GM12891 (cell line): ENCODE measurements around the gene ST7.

Experiments
- DNase-seq: peaks from one replicate; pipeline ENCODE4 v3.0.0; 2011; ENCODE audit warnings: low spot score; ENCODE audit not compliant: insufficient read length
- FAIRE-seq: peaks from 2 replicates; lab custom pipeline; 2011; peaks lifted over from hg19 to GRCh38; lab: Jason Lieb, UNC
- PAX5 ChIP-seq: IDR thresholded peaks from 2 replicates; pipeline ENCODE4 v1.6.1; 2011; ENCODE audit warnings: low read length, moderate library complexity, mild to moderate bottlenecking; ENCODE audit not compliant: insufficient read depth, severe bottlenecking
- POLR2A ChIP-seq: IDR thresholded peaks from 2 replicates; pipeline ENCODE4 v1.6.1; 2011; ENCODE audit warnings: low read depth, low read length, control low read depth
- POLR2AphosphoS5 ChIP-seq: IDR thresholded peaks from 2 replicates; pipeline ENCODE4 v1.6.1; 2011; ENCODE audit warnings: low read depth, low read length, control low read depth
- POU2F2 ChIP-seq: IDR thresholded peaks from 2 replicates; pipeline ENCODE4 v1.6.1; 2011; ENCODE audit warnings: low read depth, mild to moderate bottlenecking, control low read depth, low read length, moderate library complexity
- SPI1 ChIP-seq: IDR thresholded peaks from 2 replicates; pipeline ENCODE4 v1.6.1; 2011; ENCODE audit warnings: low read depth, low read length, control low read depth
- TAF1 ChIP-seq: IDR thresholded peaks from 2 replicates; pipeline ENCODE4 v1.6.1; 2011; ENCODE audit warnings: low read depth, low read length, control low read depth

ST7 gene

DNA sequence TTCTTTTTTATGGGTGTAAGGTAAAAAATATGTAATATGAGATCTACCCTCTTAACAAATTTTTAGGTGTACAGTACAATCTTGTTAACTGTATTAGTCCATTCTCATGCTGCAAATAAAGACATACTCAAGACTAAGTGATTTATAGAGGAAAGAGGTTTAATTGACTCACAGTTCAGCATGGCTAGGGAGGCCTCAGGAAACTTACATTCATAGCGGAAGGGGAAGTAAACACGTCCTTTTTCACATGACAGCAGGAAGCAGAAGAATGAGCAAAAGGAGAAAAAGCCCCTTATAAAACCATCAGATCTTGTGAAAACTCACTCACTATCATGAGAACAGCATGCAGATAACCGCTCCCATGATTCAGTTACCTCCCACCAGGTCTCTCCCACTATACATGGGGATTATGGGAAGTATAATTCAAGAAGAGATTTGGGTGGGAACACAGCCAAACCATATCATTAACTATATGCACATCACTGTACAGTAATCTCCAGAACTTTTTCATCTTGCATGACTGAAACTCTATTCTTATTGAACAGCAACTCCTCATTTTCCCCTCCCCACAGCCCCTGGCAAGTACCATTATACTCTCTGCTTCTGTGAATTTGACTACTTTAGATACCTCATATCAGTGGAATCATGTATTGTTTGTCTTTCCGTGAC is 242.2 kb downstream of the ST7 start:
- FAIRE-seq = no peak
- no peak for DNase-seq
- TF ChIP-seq SPI1 (no peak), TAF1 (no peak), PAX5 (no peak), POLR2A (no peak), POU2F2 (no peak), POLR2AphosphoS5 (no peak)

DNA sequence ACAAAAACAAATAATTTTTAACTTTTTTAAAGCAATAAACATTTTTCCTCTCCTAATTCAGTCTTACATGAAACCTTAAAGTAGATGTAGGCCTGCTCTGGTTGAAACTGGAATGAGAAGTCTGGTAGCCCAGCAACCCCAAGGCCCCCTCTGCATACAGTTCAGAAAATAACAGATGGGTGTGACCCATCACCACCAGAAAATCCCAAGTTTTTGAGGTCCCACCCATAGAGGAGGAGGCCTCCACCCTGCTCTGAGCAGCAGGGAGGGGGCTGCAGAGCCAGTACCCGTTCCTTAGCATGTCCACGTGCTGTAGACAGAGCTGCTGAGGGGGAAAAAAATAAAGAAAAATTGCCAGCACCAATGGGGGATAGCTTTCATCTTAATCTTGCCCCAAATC is 246.8 kb downstream of the ST7 start:
- DNase-seq = no peak
- FAIRE-seq = no peak
- no peak for TF ChIP-seq TAF1
- TF ChIP-seq POLR2A = no peak
- no peak for TF ChIP-seq PAX5
- TF ChIP-seq POU2F2 = no peak
- TF ChIP-seq POLR2AphosphoS5 = no peak
- TF ChIP-seq SPI1 = no peak

DNA sequence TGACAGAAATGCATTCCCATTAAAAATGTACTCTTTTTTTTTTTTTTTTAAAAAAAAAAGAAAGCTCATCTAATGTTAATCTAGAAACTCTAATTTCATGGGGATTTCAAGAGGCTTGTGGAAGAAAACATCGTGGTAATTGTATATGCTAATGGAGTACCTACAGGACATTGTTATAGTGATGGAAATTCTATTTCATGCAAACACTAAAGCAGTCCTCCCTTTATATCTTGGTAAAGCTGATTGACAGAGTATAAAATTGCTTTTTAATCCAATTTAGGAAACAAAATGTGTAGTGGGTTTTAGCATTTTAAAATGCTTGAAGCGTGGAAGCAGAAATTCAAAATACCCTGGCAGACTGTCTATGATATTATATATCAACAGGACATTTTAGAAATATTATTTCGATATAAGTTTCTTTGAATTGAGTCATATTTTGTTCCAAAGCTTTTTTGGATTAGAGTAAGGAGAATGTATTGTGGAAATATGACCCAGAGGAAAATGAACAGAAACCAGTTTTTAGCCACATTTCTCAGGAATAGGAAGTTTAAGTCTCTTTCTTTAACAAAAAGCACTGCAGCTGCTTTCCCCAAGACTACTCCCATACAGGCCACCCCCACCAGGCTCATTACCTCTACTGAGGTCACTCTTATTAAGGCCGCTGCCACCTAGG is 247.6 kb downstream of the ST7 start:
- TF ChIP-seq POLR2A = no peak
- no peak for TF ChIP-seq POU2F2
- TF ChIP-seq TAF1 = no peak
- FAIRE-seq (no peak), DNase-seq (no peak)

DNA sequence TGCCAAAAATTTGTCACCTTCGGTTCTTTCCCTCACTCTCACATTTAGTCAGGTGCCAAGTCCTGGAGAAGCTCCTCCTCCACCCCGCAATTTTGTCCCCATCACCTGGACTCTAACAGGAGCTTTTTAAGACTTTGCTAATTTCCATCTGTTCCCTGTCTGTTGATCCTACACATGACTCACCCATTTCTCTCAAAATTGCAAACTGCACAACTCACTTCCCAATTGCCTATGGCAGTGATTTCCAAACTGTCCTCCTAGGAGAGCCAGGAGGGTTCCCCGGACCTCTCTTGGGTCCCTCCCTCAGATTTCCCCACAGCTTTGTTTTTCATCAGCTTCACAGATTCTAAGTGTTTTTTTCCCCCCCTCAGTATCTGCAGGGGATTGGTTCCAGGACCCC is 249.2 kb downstream of the ST7 start:
- TF ChIP-seq PAX5 = no peak
- TF ChIP-seq POU2F2 = no peak
- no peak for TF ChIP-seq SPI1
- TF ChIP-seq POLR2AphosphoS5 = no peak
- no peak for TF ChIP-seq TAF1
- TF ChIP-seq POLR2A = no peak
- FAIRE-seq = no peak
- no peak for DNase-seq

DNA sequence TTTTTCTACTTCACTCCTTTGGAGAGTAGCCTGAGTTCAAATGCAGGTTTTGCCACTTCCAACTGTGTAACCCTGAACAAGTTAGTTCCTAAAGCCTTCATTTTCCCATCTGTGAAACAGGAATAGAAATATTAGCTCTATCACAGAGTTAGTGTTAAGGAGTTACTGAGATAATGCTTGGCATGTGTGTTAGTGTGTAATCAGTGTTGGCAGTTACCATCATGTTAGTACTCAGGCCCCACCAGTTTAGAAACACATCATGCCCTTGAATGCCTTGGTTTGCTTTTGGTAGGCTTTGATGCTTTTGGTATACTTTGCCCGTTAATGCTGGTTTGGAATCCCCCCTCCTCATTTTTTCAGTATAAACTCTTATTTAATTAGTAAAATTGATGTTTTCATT is 249.9 kb downstream of the ST7 start:
- no peak for TF ChIP-seq TAF1
- no peak for TF ChIP-seq SPI1
- TF ChIP-seq POU2F2 = no peak
- TF ChIP-seq POLR2AphosphoS5 = no peak
- DNase-seq (no peak), FAIRE-seq (no peak)

DNA sequence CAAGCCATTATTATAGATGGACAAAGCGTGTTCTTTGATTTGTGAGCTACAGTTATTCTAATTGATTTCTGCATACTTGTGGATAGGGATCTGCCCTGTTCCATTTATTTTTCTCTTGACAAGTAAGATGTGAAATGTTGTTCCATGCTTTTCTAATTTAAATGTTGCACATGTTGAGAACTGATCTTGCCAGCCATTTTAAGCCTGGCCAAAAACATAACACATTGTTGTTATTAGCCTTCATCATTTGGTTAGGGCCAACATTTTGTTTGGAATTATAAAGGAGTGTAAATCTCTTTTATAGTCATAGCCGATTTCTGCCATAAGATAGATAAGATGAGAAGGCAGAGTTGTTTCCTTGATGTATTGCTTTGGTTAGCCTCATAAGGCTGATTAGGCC is 252.6 kb downstream of the ST7 start:
- no peak for DNase-seq
- TF ChIP-seq SPI1 = no peak
- no peak for TF ChIP-seq POLR2AphosphoS5
- TF ChIP-seq POLR2A = no peak
- TF ChIP-seq POU2F2 = no peak
- no peak for TF ChIP-seq PAX5
- no peak for TF ChIP-seq TAF1
- FAIRE-seq = no peak

DNA sequence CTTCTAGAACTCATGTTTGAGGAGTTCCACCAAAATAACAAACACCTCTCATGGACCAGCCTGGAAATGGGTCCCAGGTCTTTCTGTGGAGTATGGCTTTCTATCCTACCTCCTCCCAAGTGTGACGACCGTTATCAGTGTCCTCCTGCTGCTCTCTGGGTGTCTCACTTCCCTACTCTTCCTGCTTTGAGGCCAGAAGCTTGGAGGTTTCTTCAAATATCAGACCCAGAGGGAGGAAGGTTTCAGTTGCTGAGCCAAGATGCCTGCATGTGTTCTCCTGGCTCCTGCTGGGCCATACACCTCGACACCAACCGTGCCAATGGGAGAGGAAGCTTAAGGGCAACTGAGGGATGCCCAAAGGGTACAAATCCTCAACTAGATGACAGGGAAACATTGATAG is 255.0 kb downstream of the ST7 start:
- DNase-seq (no peak), FAIRE-seq (no peak)
- no peak for TF ChIP-seq PAX5
- no peak for TF ChIP-seq POLR2AphosphoS5
- TF ChIP-seq TAF1 = no peak
- TF ChIP-seq SPI1 = no peak
- no peak for TF ChIP-seq POU2F2
- no peak for TF ChIP-seq POLR2A

DNA sequence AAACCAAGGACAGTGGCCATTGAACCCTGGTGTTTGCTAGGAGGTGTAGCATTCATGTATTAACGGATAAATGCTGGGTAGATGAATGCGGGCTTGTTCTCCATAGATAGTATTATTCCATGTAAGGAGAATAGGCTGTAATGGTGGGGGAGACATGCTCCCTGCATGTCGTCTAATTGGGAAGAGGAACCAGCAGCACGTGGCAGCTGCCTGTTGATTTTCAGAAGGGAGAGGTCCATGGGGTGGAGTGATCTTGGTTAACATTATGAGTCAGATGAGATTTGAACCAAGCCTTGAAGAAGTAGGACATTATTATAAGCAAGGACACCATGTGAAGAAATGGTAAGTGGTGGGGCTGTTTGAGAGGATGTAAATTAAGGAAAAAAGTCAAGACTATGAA is 257.1 kb downstream of the ST7 start:
- DNase-seq (no peak), FAIRE-seq (no peak)
- TF ChIP-seq POU2F2 = no peak
- TF ChIP-seq TAF1 = no peak
- TF ChIP-seq SPI1 = no peak
- TF ChIP-seq POLR2AphosphoS5 = no peak
- TF ChIP-seq PAX5 = no peak
- TF ChIP-seq POLR2A = no peak

DNA sequence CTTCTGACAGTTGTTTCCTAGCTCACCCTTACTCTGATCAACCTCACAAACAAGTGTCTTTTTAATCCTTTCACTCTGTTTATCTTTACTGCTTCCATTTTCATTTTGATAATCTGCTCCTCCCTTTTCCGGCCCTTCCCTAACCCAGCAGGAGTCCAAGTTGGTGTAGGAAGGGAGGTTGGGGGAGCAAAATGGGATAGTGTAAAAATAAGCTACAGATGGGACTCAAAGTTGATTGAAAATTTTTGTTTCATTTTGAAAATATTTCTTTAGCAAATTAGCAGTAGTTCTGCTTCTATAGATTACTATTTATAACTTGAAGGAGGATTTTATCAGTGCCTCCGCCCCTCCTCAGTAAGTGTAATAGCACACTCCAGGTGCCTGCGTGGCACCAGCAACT is 257.6 kb downstream of the ST7 start:
- FAIRE-seq (no peak), DNase-seq (no peak)
- TF ChIP-seq TAF1 = no peak
- no peak for TF ChIP-seq PAX5
- TF ChIP-seq POLR2AphosphoS5 = no peak
- TF ChIP-seq POU2F2 = no peak
- no peak for TF ChIP-seq POLR2A
- no peak for TF ChIP-seq SPI1

DNA sequence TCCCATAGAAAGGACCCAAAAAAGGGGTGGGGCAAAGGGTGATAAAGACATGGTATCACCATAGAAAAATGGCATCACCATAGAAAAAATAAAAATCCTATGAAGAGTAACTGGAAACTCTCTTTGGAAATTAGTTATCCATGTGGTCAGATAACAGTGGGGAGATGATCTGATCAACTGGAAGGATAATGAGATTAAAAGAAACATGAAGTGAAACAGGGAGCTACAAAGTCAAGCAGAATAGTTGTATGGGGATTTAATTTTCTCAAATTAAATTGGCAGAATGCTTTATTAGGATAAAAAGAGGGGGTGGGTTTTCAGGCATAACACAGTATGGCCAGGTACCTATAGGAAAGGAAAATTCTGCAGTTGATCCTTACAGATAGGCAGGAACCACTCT is 258.3 kb downstream of the ST7 start:
- TF ChIP-seq POU2F2 (no peak), POLR2AphosphoS5 (no peak), POLR2A (no peak), PAX5 (no peak), TAF1 (no peak)
- FAIRE-seq = no peak

More for the DNA sequence above, 258.3 kb downstream of the ST7 start:
- DNase-seq = no peak
